NAMALWA (cell line): ENCODE results near the gene RUVBL1.
A peak's percentile ranks its signal among the peaks of the same experiment; 100 is the strongest.
"Not testable (repeated sequence)": the region's sequence is repeated elsewhere in the genome, so short reads cannot be mapped to it uniquely, and the experiment has no call there.

ENCODE experiments used
- DNase-seq: peaks from one replicate; pipeline ENCODE4 v3.0.0-alpha.2; 2015; ENCODE audit warnings: low spot score

RUVBL1 gene

DNA sequence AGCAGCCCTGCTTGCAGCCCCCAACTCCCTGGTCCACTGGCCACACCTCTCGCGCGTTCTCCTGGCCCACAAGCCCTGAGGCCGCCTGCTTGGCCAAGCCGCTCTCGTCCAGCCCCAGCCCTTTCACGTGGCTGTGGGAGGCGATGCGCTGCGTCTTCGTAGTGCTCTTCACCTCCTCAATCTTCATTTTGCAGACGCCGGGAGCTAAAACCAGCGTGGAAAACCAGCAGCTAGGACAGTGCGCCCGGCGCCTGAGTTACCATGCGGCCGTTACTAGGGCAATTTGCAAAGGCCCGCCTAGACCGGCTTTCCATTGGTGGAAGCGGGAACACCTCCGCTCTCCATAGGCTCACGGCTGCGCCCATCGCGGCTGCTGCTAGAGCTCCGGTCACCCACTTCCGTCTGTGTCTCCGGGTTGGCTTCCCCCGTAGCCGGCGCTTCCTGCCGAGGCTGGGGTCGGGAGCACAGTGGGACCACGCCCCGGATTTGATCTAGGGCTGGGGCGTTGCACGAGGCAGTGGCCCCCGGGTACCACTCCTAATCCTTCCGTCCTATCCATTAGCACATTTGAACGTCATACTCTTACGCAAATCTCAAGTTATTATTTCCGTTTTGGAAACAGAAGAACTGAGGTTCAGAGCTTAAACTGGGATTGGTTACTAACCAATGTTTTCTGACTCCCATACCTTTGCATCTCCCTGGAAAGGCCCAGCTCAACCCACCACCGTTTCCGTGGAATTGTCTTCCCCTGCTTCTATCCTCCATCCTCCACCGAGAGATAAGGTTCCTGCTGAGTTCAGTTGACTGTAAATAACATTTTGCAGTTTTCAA is at the start of gene RUVBL1:
Gene RUVBL1, minus strand, starts transcription at position 275 of the 831 bp plus-strand sequence. Its CDS starts 88 bp downstream, at position 187.
- DNase-seq = peak; percentile 98

DNA sequence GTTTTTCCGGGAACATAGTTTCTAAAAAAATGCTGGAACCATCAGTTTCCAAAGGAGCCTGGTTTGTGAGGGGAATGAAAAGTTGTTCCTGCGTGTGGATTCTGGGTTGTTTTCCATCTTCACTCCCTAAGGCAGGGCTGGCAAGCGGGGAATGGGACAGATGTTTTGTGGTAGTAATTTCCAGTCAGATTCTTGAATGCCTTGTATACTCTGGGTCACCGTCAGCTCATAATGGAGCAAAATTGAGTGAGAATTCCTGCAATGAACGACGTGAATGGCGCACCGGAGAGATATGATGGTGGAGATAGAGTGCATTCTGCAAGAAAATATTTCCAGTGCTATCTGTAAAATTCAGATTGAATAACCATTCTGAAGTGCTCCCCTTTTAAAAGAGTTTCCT is 49.6 kb upstream of the RUVBL1 start:
- no peak for DNase-seq

DNA sequence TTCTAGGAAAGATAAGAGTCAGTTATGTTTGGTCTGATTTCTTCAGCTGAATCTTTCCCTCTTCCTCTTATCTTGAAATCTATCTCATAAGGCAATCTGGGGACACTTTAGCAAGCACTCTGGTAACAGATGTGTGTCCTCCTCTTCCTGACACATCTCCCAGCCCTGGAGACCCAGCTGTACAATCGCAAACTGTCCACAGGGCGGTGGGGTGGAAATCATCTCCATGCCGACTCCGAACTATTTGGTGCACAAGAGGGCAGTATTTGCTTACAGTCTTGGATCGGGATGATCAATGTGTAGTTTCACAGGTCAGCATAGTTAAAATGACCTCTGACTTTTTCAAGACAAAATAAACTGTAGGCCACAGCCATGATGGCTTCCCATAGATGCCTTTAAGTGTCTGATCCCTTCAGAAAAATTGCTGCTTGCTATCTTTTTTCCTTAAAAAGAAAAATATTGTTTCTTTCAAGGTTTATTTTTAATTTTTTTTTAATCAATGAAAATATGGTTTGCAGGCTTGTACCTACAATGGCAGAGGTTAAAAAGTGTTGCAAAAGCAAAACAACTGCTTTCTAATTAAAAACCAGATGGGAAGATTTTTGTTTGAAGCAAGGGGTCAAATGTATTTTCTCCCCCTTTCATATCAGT is 47.4 kb upstream of the RUVBL1 start:
- DNase-seq = peak; percentile 15

DNA sequence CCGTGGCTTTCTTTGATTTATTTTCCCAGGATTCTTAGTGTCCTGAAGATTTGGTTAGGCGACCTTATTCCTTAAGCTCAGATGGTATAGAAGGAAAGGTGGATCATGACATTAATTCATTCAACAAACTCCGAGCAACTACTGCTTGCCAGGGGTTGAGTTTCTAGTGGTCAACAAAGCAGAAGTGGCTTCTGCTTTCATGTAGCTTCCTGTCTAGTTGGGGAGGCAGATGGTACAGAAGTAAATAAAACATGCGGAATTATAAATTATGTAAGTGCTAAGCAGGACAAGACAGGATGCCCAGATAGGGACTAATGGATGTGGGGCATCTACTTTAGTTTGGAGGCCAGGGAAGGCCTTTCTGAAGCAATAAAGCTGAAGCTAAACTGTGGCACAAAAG is 45.2 kb upstream of the RUVBL1 start:
- DNase-seq = no peak

DNA sequence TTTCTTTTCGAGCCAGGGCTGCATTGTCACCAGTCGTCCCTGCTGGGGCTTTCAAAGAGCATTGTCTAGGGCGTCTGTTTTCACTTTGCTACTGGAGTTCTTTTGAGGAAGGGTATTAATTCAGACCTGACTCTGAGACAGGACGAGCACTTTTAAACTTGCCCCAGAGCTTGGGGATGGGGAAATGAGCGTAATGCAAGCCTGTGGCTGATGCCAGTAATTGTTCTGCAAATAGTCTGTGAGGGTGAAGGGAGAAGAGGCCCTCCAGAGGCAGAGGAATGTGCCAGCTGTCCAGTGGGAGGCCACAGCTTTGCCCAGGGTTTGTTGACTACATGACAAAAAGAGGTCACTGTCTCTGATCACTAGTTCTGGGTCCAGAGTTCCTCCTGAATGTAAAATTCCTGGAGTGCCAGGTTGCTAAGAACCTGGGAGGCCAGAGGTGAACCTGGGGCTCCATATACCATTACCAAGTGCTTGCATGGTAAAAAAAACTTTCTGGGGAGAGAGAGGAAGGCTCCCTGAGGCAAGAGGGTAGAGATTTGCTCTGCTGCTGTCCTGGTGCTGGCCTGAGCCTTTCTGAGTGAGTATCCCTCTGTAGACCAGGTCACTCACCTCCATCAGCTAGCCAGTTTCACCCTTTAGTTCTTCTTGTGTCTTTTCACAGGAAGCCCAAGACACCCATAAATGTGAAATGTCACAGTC is 44.5 kb upstream of the RUVBL1 start:
- no peak for DNase-seq

GRCh38 chr3:128167646-128167972 is 44.0 kb upstream of the RUVBL1 start:
- DNase-seq = no peak

DNA sequence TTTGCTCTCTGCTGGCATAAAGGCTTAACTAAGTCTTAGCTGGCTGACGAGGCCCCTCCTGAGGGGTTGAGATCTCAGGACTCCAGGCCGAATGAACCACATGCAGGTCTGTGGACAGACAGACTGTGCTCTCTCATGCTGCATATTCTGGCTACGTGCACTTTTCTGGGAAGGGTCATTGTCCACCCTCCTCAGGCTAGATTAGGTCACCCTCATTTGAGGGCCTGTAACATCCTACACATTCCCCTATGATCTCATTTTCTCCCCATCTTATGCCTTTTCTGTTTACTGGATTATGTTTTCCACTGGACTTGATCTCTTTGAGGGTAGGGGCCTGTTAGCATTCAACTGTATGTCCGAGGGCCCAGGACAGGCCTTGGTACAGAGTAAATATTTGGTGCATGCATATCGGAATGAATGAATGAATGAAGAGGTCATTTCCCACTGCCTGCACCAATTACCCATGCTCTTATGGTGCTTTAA is 43.4 kb upstream of the RUVBL1 start:
- DNase-seq = no peak

DNA sequence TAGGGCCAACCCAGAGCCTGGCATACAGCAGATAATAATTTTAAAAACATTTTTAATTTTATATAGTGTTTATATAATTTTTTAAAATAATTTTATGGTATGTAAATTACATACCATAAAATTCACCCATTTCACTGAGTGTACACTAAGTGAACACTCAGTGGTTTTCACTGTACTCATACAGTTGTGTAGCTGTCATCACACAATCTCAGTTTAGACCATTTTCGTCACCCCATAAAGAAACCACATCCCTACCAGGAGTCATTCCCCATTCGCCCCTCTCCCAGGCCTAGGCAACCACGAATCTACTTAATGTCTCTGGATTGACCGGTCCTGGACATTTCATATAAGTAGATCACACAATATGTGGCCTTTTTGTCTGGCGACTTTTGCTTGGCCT is 39.8 kb upstream of the RUVBL1 start:
- DNase-seq = no peak

DNA sequence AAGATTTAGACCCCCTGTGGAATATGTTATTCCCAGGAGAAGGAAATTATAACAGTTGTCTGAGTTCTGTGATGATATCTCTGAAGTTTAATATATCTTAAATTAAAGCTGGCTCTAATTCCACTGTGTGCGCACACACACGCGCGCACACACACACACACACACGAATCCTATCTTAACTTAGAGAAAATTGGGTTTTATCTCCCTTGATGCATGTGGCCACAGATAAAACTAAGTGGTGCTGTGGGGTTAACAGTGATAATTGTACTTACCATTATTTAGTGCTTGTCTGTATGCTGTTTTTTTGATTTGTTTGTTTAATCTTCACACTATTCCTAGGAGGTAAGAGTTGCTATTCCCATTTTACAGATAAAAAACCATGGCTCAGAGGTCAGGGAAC is 37.0 kb upstream of the RUVBL1 start:
- no peak for DNase-seq

GRCh38 chr3:128155616-128156360 is 32.2 kb upstream of the RUVBL1 start:
- DNase-seq = no peak

DNA sequence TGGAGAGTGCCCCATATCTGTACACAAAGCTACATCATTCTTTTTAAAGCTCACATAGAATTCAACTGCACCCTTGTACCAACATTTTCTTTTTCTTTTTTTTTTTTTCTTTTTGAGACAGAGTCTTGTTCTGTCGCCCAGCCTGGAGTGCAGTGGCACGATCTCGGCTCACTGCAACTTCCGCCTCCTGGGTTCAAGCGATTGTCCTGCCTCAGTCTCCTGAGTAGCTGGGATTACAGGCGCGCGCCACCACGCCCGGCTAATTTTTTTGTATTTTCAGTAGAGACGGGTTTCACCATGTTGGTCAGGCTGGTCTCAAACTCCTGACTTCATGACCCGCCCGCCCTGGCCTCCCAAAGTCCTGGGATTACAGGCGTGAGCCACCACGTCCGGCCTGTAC is 30.7 kb upstream of the RUVBL1 start:
- not testable (repeated sequence) for DNase-seq

DNA sequence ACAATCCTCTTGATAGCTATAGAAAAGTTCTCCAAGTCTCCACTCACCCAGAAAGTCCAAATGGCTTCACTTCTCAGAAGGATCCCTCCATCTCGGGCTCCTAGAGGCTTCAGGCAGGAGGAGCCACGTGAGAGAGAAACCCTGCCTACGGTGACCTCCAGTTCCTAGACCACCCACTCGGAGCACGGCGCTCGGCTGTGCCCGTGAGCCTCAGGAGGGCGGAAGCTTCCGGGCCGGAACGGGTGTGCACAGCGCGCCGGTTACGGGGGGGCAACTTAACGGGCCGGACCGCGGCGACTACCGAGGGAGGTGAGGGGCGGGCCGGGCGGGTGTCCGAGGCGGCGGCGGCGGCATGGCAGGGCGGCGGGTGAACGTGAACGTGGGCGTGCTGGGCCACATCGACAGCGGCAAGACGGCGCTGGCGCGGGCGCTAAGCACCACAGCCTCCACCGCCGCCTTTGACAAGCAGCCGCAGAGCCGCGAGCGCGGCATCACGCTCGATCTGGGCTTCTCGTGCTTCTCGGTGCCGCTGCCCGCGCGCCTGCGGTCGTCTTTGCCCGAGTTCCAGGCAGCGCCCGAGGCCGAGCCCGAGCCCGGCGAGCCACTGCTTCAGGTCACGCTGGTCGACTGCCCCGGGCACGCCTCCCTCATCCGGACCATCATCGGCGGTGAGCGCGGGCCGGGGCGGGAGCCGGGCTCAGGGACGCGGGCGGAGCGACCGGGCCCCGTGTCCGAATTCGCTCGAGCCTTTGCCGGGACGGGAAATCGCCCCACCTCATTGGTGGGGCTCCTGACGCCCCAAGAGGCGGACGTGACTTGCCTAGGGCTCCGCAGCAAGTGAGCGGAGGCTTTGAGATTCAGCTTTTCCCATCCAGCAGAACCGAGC is 29.8 kb upstream of the RUVBL1 start, which contains the start of gene EEFSEC:
Gene EEFSEC, plus strand, starts transcription at position 326 of the 886 bp plus-strand sequence. Its CDS starts 27 bp downstream, at position 353.
- DNase-seq = peak; percentile 90

DNA sequence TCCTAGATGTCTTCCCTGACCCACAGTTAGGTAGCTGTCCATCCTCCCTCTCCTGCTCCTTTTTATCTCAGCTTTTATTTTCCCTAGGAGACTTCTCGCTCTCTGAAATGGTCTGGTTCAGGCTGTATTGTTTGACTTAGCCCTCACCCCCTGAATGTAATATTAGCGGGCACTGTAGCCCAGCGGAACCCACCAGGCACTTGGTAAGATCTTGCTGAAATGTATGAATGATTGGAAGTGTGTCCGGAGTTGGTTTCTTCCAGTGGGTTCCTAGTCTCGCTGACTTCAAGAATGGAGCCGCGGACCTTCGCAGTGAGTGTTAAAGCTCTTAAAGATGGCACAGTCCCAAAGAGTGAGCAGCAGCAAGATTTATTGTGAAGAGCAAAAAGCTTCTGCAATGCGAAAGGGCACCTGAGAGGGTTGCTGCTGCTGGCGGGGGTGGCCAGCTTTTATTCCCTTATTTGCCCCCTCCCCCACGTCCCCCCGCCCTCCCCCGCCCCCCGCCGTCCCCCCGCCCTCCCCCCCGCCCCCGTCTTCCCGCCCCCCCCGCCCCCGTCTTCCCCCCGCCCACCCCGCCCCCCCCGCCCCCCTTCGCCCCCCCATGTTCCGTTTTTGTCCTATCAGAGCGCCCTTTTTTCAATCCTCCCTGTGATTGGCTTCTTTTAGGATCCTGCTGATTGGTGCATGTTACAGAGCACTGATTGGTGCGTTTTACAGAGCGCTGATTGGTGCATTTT is 29.0 kb upstream of the RUVBL1 start:
- no peak for DNase-seq

DNA sequence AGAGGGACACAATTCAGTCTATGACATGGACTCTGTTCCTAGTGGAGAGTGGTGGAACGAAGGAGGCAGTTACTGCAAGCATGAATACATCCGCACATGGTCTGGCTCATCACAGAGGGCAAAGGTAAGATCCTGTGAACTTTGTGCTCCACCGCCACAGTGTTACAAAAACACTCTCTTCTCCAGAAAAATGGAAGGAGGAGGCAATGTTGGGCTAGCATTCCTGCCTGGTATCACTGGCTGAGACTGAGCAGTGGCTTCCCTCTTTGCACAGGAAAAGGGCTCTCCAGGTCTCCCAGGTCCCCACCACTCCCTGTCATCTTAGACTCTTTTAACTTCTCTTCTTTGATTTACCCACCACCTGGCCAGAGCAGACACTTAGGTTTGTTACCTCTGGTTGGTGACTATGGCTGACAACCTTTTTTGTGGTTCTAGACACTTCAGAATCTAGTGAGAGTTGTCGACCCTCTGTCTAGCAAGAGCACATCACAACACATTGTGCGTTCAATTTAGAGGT is 28.2 kb upstream of the RUVBL1 start:
- DNase-seq = no peak

- no peak for DNase-seq
Observed at GRCh38 chr3:128149650-128150049, 26.0 kb upstream of the RUVBL1 start.

DNA sequence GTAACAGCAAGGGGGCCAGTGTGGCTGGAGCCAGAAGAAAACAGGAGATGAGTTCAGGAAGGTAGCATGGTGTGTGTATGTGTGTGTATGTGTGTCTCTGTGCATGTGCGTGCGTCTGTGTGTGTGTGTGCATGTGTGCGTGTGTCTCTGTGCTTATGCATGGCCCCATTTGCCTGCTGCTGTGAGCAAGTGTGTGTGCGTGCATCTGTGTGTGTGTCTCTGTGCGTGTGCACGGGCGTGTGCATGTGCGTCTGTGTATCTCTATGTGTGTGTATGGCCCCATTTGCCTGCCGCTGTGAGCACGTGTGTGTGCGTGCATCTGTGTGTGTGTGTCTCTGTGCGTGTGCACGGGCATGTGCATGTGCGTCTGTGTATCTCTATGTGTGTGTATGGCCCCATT is 22.6 kb upstream of the RUVBL1 start:
- DNase-seq = no peak

- no peak for DNase-seq
Observed at GRCh38 chr3:128145279-128145678, 21.7 kb upstream of the RUVBL1 start.

DNA sequence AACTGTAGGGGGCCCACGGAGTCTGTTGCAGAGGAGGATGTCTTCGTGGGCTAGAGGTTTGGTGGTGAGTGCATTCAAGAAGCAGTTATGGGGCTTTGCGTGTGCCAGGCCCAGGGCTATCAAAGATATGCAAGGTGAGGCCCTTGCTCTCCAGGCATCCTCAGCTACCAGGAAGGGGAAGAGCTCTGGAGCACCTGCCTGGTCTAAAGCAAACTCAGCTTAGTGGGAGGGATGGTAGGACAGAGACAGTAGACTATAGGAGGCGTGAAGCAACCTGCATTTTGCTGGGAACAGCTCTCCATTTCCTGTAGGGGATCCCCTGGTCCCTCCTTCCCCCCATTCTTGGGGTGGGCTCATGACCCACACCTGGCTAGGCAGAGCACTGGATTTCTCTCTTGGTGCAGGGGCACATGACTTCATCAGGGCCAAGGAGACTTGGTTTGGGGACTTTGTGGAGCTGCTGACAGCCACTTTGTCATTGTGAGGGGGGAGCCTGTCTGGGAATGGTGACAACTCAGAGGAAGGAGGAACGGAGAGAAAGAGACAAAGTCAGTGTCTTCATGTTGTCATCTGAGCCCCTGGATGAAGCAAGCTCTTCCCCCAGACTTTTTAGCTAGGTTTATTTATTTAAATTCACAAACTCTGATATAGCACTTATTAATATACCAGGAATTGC is 21.0 kb upstream of the RUVBL1 start:
- DNase-seq = no peak

DNA sequence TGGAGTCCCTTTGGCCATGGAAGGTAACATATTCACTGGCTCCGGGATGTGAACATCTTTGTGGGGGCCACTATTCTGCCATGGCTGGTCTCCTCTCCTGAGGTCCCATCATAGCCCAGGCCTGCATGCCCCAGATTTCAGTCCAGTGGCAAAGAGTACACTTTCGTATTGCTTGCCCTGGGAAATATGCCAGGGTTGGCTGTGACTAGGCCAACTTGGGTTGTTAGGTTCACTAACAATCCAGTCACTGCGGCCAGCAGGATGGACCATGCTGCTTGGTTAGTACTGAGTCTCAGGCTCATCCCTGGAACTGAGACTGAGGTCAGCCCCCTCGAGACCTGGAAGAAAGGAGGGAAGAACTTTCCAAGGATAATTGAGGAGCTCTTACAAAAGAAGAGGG is 19.9 kb upstream of the RUVBL1 start:
- no peak for DNase-seq
